ENCODE results near the gene VSTM4. TPM values are rescaled to one million over a fixed set of nuclear protein-coding genes. Genes with fewer than 3 reads are reported as not detected.

Gene VSTM4
- total and polyA plus RNA-seq, 9 of the 15 experiments (the other 6 are each of a cell fraction or from before 2014, with no cell fraction given): 1.0 to 7.9 (median 3.0) TPM

- no peak overlapping the region for H3K27ac ChIP-seq (ENCODE audit: extremely low read depth, low read depth, low read length)
- POLR2A ChIA-PET: interaction anchor here (0.7 to 2.1 kb wide), 3 partner anchors 9 to 32 kb away, joined by 3 to 7 read pairs (median 5); no protein-coding TSS in a partner anchor
- intact Hi-C loops (cut with micrococcal nuclease): no loop called here
- H3K79me2 ChIP-seq (ENCODE audit: control insufficient read depth, insufficient read depth, low read length): no peaks in the 10 kb centered on the region
- 4% methylated on average over 1 of the region's 1 CpG for WGBS (ENCODE audit: insufficient coverage, low coverage, missing lambda C conversion rate)
- DNase-seq (ENCODE audit: extremely low read depth in 1 of 4, low spot score in 3 of 4) (no peak), FAIRE-seq (no peak), ATAC-seq (no peak; the same call in 1 of the 3 replicates)
- TF ChIP-seq JUND (IDR thresholded peaks at IDR 0.05; ENCODE audit: borderline replicate concordance, low read depth, low read length) (0 out of 2 replicates have a peak, but pooled peaks have one; percentile 27), JUND (tag; IDR thresholded peaks at IDR 0.05; ENCODE audit: borderline replicate concordance, low read depth, low read length) (peak; percentile 42; the same call in 1 of the 3 replicates), ID3 (CRISPR knock-in tag; IDR thresholded peaks at IDR 0.05) (no peak), ID3 (tag; IDR thresholded peaks at IDR 0.05) (no peak), ESRRA (IDR thresholded peaks at IDR 0.05; ENCODE audit: borderline replicate concordance, low read depth) (no peak)
- no peak overlapping the region for H3K4me2 ChIP-seq (ENCODE audit: insufficient read depth, low read length)
- no peak overlapping the region for H3K9ac ChIP-seq (ENCODE audit: insufficient read depth in 1 of 2, low read depth in 2 of 2, low read length in 2 of 2)
- BruUV-seq (replicated peaks): no TSS peak
- in situ Hi-C loops (cut with MboI): no loop called here
- H2AFZ ChIP-seq (ENCODE audit: low read depth, low read length): no peak overlapping the region
- no peaks in the 10 kb centered on the region for H3K36me3 ChIP-seq (ENCODE audit: control insufficient read depth, insufficient read depth, low read length)
- no peaks in the 10 kb centered on the region for H3K4me1 ChIP-seq (replicated peaks in 1 of 2; ENCODE audit: control insufficient read depth in 2 of 2, insufficient read depth in 2 of 2, low read length in 2 of 2)
- H4K20me1 ChIP-seq (replicated peaks; ENCODE audit: control insufficient read depth, insufficient read depth, low read length): no peaks in the 10 kb centered on the region
- H3K9me1 ChIP-seq (ENCODE audit: control insufficient read depth, insufficient read depth, low read length): no peaks in the 10 kb centered on the region
- no peaks in the 10 kb centered on the region for H3K27me3 ChIP-seq (ENCODE audit: control insufficient read depth in 2 of 2, insufficient read depth in 2 of 2, low read length in 2 of 2)
- H3K4me3 ChIP-seq: no peak overlapping the region
- CTCF ChIA-PET (ENCODE audit: low intra/inter-chr PET ratio): interaction anchor here (0.6 kb wide), 1 partner anchor 172 kb away, joined by 3 read pairs; no protein-coding TSS in a partner anchor
- no peaks in the 10 kb centered on the region for H3K9me3 ChIP-seq (replicated peaks; ENCODE audit: control insufficient read depth, insufficient read depth, low read depth, low read length)
These were observed 59.0 kb downstream of the VSTM4 start for GRCh38 chr10:49056356-49056755.
